ENCODE results near the gene TFIP11.
A peak's percentile ranks its signal among the peaks of the same experiment; 100 is the strongest.

TFIP11 gene

DNA sequence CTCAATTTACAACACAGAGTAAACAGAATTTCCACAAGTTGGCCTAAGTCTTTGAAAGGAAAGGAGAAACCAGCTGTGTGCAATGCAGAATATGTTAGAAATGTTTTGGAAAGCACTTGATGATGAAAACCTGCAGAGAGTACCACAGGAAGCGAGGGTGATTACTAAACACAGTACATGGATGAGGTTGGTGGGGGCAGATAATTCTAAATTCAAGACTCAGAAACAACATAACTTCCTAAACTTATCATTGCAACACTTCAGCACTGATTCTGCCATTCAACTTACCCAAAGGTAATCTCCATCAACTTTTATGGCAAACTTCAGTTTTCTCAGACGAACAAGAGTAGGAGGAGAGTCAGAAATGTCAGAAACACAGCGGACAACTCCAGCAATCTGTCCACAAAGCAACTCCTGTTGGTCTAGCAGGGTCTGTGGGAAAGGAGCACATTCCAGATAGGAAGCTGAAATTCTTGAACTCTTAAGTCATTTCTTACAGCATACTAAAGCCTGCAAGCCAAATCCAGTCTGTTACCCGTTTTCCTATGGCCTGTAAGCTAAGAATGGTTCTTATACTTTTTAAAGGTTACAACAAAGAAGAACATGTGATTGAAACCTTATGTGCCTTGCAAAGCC is 35.5 kb downstream of the TFIP11 start:
- DNase-seq = peak; percentile 65

DNA sequence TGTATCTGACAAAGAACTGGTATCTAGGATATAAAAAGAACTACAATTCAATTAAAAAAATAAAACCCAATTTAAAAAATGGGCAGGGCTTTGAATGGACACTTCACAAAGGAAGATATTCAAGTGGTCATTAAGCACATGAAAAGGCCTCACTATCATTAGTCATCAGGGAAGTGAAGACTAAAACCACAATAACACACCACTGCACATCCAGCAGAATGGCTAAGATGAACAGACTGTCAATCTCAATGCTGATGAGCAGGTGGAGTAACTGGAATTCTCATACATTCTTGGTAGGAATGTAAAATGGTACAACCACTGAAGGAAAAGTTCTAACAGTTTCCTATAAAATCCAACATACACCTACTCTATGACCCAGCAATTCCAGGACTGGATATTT is 37.6 kb downstream of the TFIP11 start:
- peak; percentile 10 for DNase-seq

DNA sequence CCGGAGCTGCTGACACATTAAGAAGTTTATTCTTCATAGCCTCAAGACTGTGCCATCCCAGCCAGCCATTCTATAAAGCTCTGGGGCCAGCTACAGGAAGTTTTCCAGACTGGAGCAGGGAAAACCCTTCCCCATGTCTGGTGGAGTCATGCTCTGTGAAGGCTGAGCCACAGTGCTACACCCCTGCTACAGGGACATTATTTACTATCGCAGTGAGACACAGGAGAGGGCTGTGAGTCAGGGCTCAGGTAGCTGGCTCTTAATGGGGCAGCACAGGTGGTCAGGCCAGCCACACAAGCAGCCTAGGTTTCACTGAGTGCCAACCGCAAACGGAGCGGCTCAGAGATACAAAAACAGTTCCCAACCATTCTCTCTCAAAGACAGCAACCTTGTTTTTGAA is 40.8 kb downstream of the TFIP11 start:
- peak; percentile 35 for DNase-seq

DNA sequence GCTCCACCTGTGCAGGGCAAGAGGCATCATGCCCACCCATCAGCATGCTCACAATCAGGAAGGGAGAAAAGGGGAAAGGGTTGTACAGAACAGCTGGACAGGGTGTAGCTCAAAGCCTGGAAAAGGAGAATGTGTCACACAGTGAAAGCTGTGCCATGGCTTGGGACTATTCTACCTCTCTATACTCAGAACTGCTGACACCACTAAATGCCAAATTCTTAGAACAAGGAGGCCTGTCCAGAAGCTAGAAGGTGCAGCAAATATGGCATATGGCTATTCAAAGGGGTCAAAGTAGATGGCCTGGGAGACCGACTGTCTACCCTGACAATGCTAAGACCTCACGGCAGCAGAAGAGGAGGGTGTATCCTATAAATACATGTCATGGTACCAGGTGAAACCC is 41.5 kb downstream of the TFIP11 start:
- DNase-seq = no peak

DNA sequence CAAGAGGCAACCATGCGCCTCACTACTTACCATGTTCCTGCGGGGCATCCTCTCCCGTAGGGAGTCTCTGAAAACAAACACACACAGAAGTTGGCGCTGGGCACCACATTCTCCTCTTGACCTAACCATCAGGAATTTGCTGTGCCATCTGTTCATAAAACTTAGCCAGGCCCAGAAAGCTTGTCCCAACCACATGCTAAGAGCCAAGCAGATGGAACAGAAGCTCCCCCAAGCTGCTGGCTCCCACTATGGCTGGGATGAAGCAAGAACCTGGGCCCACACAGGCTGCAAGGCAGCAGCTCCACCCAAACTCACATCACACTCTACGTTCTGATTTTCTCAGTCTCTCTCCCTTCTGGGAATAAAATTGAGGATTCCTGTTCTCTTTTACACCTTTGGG is 46.1 kb downstream of the TFIP11 start:
- DNase-seq = no peak

DNA sequence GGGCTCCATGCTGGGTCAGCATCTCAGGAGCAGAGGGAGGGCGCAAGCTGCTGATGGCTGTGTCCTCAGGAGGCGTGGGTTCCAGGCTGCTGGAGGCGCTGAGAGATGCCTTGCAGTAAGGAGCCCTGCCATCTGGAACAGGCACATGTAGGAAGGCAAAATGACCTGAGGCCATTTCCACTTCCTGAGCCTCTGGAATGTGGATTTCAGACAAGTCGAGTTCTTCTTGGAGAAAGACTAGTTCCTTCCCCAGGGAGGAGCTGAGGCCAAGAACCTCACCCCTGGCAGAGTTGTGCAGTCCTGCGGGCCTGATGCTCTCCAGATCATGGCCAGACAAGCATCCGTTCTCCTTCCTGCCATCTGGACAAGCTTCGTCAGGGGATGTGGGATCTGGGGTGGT is 48.0 kb downstream of the TFIP11 start:
- no peak for DNase-seq

DNA sequence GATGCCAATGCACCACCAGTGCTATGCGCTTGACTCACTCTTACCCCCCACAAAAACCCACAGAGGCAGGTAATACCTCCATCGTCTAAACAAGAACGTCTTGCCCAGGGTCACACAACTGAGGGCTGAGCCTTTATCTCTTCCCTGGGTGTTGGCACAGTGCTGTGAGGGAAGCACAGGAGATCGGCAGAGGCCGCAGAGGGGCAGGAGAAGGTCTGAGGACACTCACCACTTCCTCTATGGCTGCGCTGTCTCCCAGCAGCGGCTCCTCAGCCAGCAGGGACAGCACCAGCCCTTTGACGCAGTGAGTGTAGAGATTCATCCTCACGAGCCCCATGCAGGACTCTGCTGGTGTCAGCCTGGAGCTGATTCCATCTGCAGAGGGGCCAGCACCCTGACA is 48.6 kb downstream of the TFIP11 start:
- DNase-seq = no peak

DNA sequence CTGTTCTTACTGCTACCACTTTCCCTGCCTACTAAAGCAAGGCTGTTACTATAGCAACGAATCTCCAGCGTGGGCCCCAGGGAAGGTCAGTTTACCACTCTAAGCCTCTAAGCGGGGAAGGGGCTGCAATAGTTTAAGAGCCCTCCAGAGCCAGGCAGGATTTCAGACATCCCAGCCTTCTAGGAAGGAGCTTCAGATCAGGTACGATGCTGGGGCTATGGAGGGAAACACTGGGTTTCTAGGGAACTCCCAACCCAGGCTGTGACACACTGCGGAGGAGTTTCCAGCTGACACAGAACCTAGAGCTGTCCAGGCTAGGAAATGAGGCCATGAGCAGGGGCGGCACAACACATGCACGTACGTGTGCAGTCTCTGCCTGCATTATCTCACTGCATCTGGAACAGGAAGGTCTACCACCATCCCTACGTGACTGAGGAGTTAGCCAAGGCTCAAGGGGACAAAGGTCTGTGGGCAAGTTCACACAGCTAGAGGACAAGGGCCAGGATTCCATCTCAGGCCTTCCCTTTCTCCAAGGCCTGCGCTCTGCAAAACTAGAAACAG is 49.1 kb downstream of the TFIP11 start:
- DNase-seq = no peak

DNA sequence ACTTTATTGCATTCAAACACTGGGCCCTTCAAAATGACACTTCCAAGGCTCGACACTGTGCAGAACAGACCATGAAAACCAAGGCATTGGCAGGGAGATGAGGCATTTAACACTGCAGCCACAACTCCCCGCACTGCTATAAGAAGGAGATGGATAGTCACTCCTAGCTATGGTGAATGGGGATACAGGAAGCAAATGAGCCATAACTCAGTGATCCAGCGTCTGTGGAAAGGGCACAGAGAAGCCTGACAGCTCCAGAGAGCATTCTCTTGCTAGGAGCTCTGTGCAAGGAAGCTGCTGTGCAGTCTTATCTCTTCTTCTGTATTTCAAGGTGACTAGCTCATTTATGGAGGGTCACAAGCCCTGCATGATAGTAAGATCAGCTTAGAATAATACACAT is 49.6 kb downstream of the TFIP11 start:
- no peak for DNase-seq

DNA sequence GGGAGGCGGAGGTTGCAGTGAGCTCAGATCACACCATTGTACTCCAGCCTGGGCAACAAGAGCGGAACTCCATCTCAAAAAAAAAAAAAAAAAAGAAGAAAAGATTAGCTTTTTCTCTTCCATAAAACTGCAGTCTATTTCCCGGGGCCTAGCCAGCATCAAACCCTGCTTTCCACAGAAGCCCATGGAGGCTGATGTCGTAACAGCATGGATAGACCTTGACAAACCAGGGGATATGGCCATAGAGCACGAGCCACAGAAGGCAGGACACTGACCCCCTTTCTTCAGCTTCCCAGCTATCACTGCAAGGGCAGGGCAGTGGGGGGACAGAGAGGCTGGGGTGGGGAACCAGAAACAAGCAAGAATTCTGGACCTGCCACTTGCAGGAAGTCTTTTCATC is 50.2 kb downstream of the TFIP11 start:
- no peak for DNase-seq

DNA sequence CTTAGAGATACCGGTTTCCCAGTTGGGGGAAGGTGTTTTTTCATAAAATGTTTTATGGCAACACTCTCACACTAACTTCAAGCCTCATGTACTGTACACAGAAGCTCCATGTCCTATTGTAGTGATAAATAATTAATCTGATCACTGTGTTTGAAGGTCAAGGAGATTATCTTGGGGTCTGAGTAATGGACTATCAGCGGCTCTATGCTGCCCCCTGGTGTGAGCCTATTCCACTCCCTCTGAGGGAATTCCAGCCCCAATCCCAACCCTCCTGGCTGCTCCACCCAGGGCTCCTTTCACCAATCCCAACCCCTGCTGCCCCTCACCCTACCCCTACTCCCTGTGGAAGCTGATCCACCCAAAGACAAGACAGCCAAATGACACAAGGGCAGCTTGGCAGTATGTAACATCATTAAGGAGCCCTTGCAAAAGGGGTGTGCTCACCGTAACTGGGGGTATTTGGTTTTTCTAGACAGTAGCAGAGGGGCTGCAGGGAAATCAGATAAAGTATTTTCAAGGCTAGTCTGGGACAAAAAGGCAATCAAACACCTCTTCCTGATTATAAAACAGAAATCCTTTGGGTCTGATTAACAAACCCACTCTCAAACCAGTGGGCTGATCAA is 51.0 kb downstream of the TFIP11 start:
- DNase-seq = no peak

DNA sequence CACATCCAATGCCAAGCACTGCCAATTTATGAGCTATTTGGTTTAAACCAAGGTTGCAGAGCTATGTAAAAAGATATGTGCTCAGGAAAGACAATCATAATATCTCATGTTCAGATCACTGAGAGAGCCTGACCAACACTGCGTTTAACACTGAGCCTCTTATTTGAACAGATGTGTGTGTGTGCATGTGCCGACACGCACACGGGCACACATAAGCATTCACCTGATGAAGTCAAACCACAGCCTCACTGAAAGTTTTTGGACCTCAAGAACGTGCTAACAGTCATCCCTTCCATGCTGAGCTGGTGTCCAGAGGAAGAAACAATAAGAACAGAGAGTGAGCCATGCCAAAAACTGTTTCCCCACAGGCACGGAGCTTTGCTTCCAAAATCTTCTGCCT is 52.1 kb downstream of the TFIP11 start:
- DNase-seq = no peak

DNA sequence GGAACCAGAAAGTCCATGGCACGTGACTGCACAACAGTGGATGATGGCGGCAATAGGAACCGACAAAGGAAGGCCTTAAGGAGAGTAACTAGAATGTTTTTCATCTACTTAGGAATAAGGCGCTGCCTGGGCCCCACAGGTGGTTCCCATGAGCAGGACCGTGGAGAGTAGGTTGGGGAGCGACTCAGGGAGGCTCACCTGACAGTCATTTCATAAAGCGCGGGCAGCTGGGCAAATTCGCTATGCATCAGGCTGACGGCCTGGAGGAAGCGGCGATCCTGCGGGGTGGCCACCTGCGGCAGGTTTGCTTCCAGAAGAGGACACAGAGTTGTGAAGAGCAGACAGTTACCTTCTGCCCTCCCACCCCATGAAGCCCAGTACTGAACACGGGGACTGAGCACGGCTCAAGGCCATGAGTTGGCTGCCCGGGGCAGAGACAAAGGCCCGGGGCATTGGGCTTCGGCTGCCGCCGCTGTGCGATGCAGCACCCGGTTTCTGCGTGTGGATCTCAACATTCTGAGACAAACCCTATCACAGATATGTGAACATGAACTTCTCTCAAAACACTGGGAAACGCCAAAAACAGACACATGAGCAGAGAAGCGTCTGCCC is 54.5 kb downstream of the TFIP11 start:
- no peak for DNase-seq

DNA sequence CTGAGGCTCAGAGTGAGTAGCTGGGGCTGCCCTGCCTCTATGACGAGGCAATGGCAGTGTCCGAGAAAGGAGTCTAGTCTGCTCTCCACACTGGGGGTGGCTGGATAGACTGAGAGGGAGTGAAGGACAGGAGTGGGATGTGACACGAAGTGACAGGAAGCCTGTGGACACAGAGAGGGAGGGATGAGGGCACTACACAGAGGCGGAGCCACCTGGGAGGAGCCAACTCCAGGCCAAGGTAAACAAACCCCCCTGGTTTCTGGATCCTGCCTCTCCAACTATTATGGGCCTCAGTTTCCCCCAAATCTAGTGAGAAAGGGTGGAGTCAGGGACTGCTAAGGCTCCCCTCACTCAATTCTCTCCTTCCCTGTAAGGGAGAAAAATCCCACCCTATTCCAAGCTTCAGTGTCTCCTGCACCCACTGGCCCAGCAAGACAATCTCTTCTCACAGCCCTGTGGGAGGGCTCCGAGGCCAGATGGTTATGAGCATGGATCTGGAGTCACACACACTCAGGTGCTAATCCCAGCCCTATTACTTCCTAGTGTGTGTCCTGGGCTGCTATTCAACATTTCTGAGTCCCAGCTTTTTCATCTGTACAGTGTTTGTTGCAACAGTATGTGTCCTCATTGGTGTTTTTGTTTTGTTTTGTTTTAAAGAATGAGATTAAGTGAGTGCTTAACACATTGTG is 58.3 kb downstream of the TFIP11 start:
- no peak for DNase-seq

DNA sequence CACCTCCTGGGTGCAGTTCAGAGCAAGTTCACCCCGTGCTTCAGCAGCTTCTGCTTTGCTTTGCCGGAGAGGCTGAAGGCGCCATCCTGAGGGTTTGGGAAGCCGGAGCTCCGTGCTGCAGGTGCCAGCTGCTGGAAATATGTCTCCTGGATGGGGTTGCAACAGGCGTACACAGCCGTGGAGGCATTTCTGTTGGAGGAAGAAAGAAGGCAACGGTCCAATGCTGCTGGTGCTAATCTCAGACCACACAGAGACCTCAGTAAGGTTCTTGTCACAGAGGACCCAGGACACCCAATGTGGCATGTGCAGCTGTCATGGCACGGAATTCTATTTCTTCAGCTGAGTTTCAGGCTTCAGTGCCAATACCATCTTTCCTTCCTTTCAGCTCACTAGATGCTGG is 59.1 kb downstream of the TFIP11 start:
- no peak for DNase-seq

DNA sequence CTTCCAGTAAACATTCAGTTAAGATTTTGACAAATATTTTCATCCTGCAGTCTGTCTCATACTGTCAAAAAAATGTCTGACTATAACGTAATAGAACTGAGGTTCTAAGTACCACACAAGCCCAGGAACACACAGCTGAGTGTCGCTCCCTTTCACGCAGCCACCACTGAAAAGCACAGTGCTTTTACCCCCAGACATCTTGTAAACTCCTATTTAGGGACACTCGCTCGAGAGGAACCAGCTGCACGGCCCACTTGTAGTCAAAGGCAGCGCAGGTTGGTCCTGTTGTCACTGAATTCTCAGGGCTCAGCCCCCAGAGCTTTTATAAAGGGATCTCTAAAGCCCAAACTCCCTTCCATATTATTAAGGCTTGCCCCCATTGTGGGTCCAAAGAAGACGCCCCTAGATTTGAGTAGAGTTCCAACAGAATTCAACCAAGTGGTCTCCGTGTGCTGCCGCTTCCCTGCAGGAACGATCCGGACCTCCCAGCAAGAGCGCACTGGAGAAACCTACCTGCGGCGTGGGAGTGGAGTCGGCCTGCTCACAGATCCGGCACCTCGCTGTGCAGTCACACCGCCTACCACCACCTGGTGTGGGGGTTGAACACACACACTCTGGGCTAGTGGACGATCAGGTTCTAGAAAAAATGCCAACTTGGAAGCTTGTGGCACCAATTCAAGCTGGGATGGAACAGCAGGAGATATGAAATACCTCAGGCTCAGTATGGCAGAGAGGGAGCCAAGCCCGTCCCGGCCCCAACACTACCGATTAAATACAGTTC is 59.8 kb downstream of the TFIP11 start:
- no peak for DNase-seq

DNA sequence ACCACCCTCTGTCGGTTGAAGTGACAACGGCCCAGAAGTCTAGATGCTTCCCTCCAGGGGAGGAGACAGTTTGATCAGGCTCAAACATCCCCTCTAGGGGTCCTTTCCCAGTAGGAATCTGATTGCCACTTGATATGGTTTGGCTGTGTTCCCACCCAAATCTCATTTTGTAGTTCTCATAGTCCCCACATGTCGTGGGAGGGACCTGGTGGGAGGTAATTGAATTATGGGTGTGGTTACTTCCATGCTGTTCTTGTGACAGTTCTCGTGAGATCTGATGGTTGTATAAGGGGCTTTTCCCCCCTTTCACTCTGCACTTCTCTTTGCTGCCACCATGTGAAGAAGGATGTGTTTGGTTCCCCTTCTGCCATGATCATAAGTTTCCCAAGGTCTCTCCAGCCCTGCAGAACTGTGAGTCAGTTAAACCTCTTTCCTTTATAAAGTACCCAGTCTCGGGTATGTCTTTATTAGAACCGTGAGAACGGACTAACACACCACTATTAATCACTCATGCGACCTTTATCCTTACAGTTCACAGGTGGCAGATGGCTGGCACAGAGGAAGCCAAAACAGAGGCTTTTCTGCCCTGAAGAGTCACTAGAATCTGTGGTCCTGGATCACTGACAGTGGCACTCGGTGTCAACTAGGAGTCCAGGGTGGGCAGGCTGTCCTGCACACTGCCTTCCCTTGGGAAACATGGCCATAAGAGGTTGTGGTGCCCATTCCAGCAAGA is 61.7 kb downstream of the TFIP11 start:
- DNase-seq = no peak

DNA sequence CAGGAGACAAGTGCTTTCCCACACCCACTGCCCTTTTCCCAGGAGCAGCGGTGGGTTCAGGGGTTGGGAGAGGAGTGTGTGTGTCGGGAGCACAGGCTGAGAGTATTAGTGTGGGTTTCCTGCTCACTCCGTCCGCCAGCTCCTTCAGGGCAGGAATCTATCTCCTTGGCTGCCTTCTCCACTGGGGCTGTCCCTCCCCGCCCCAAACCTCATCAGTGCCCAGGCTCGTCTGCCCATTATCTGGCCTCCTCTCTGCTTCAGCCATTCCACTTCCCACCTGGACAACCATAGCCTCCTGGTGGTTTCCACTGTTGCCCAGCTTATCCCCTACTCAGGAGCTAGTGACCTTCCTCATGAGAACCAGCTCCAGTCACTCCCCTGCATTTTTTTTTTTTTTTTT is 63.3 kb downstream of the TFIP11 start:
- DNase-seq = no peak

DNA sequence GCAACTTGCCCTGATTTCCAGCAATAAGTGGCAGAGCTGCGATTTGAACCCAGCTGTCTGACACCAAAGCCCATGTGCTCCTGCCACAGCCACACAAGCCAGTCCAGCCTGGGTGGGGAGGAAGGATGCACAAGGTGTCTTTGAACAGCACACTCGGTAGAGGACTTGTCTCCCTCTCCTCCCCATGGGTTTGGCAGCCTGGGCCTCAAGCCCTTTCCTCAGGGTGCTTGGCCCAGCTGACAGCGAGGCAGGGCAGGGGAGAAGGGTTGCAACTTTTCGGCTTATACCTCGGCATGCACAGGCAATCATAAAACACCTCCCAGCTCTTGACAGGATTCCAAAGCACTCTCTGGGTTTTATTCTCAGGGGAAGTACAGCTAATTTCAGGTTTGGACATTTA is 63.9 kb downstream of the TFIP11 start:
- no peak for DNase-seq

DNA sequence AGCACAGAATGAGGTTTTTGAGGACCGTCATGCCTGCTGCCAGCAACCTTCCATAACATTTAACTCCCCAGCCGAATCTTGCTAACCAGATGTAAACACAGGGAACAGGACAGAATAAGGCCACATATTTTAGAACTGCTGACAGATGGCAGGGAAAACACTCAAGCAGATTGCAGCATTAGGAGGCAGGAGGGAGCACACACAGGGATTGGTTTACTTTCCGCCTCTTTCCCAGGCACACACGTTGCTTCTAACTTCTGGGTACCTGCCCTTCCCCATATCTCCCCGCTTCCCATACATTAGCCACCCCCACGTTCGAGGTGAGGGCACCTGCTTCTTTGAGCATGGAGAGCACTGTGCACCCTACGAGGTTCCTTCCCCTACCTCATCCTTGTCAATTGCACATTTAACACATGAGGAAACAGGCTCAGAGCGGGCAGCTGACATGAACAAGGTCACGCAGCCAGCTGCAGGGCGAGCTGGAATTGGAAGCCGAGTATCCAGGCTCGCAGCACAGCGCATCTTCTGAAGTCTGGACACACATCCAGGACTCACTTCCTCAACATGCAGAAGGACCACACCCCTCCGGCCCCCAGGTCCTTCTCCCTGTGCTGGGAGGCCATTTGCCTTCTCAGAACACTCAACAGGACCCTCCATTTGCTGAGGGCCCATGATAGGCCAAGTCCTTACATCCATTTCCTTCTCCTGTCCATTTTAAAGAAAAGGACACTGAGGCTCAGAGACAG is 64.5 kb downstream of the TFIP11 start:
- no peak for DNase-seq

DNA sequence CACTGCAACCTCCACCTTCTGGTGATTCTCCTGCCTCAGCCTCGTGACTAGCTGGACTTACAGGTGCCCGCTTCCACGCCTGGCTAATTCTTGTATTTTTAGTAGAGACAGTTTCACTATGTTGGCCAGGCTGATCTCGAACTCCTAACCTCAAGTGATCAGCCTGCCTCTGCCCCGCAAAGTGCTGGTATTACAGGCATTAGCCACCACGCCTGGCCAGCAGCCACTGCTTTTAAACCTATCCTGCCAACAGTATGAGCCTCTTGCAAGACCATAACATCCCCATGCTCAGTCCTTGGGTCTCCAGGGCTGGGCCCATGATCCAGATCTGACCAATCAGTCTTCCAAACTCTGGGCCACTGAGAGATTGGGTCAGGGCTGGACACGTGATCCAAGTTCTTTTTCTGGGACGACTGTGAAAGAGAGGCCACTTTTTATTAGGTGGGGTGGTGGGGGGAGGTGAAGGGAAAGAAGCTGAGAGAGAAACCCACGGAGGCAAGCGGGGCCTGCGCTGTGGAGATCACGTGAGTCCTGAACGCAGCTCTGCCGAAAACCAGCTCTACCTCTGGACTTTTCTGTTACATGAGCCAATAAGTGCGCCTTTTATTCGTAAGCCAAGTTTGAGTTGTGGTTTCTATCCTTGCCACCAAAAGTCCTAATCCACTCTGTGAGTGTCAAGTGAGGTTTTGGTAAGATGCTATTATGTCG is 65.3 kb downstream of the TFIP11 start:
- no peak for DNase-seq
